ENCODE measurements around the gene CD4. TPM values are rescaled to one million over a fixed set of nuclear protein-coding genes. Genes with fewer than 3 reads are reported as not detected.

The CD4 gene
- total RNA-seq, 2 donors from 2014 or later, result 22.3 to 25.0 TPM

DNA sequence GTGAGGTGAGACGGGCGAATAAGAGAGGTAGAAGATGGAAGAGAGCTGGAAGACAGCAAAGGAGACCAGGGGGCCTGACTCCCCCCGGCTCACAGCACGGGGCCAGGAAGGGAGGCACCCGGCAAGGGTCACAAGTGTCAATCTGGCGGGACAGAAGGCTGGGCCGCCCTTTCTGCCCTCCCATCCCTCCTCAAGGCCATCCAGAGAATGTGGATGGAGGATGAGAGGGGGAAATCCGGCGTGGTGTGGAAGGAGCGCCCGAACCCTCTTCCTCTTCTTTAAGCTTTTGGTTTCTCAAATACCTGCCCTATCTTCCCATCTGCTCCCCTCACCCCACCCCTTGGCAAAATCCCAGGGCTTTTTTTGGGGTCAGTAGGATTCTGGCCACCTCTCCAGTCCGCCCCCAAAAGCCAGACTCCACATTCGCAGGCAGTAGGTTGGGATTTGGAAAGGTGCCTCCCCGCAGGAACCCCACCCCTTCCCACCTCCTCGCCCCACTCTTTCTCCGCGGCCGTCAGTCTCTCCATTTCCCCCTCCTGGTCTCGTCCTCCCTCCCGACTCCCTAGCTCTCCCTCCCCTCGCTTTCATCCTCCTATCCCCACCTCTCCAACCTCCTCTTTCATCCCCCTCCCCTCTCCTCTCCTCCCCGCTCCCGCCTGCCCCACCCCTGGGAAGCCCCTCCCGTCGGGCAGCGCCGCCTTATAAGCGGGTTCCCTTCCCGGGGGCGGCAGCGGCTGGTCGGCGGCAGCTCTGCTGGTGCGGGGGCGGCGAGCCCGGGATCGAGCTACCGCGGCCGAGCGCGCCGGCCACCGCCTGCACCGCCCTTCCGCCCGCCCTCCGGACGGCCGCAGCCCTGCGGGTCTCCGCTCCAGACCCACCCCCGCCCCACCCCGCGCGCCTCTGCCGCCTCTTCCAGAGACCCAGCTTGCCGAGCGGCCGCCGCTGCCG, 23.4 kb upstream of the CD4 start, which contains the start of gene PTMS:
PTMS (plus strand) TSS at position 730 of the 948 bp plus-strand sequence. CDS start 343 bp downstream, outside the sequence.
- no peaks in the 10 kb centered on the region for H3K9me3 ChIP-seq
- H3K4me1 ChIP-seq (ENCODE audit: control insufficient read depth in 1 of 2, low read depth in 2 of 2), result peaks cover 21 to 51% of the 10 kb centered on the region in 2 donors
- ATAC-seq (ENCODE audit: insufficient number of reproducible peaks, low FRiP score, low read depth) (peak; percentile 11), DNase-seq (ENCODE audit: low spot score) (peak; percentile 54)
- peak within 1 kb of the TSS; percentile 86 to 95 for H3K27ac ChIP-seq
- H3K27me3 ChIP-seq (replicated peaks; ENCODE audit: insufficient read depth), result no peaks in the 10 kb centered on the region
- H3K36me3 ChIP-seq, result peaks cover 15% of the 10 kb centered on the region
- peak within 1 kb of the TSS; percentile 97 for H3K4me3 ChIP-seq
- TF ChIP-seq CTCF (IDR thresholded peaks at IDR 0.05), result no peak

DNA sequence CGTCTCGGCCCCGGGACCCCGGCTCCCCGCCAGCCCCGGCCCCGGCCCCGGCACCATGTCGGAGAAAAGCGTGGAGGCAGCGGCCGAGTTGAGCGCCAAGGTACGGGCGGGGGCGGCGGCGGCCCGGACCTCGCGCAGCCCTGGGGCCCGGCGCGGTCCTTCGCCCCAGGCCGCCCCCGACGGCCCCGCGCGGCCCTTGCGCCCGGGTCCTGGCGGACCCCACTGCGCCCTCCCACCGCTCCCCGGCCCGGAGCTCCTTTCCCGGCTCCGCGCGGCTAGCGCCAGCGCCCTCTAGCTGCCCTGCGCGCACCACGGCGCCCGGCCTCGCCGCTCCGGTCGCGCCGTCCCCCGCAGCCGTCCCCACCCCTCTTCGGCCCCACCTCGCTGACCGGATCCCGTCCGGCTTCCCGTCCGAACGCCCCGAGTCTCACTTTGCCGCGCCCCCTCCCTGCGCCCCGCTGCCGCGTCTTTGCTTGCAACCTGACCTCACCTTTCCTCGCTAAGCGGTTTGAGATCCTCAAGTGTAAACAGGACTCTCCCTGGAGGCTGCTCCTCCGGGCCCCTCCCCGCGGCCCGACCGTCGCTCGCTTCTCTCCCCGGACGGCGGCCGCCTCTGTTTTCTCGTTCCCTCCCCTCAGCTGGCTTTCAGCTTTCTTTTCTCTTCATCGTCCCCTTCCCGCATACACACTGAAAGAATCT, 22.5 kb upstream of the CD4 start:
- DNase-seq (ENCODE audit: low spot score), result no peak
- H3K4me1 ChIP-seq (ENCODE audit: control insufficient read depth in 1 of 2, low read depth in 2 of 2), result peaks cover 22 to 55% of the 10 kb centered on the region in 2 donors

DNA sequence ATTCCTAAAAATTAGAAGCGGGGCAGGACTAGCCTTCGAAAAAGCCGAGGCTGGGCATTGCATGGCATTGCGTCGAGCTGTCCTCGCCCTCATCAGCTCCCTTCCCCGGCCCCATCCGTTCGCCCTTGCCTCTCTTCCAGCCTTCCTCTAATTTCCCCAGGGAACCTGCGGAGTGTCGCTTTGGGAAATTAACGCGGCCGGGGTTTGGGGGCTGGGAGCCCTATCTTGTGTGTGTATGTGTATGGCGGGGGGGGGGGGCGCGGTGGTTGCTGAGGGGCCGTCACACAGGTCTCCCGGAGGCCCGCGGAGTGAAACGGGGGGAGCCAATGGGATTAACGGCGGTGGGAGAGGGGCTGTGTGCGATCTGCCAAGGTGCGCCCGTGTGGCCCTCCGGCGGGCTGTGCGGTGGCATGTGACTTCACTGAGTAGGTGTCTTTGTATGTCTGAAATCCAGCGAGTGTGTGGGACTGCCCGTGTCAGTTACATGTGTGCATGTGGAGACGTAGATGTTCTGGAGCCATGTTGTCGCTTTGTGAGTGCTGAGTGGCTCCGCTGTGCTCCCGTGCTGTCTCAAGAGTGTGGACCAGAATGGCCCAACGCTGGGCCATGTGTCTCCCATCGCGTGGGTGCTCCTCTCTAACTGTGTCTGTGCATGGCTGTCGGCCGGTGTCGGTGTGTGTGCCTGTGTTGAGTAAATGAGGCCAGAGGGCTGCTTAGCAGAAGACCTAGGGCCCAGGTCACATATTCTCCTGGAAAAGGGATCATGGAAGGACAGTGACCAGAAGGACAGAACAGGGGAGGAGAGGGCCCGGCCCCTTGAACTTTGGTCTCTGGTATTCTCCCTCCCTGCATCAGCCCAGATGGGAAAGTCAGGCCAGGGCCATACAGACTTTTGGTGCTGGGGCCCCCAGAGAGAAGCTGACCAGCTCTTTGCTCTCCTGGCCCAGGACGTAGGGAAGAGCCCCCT, 21.7 kb upstream of the CD4 start:
- Histone ChIP-seq H3K4me1 (ENCODE audit: control insufficient read depth in 1 of 2, low read depth in 2 of 2) (peaks cover 25 to 61% of the 10 kb centered on the region in 2 donors), H3K27ac (peak overlapping the region; percentile 86 to 95), H3K36me3 (peaks cover 22% of the 10 kb centered on the region), H3K9me3 (no peaks in the 10 kb centered on the region), H3K4me3 (peak overlapping the region; percentile 97), H3K27me3 (replicated peaks; ENCODE audit: insufficient read depth) (no peaks in the 10 kb centered on the region)
- TF ChIP-seq CTCF (IDR thresholded peaks at IDR 0.05), result no peak
- no peak for ATAC-seq (ENCODE audit: insufficient number of reproducible peaks, low FRiP score, low read depth)
- DNase-seq (ENCODE audit: low spot score), result no peak

More for the DNA sequence above, 22.5 kb upstream of the CD4 start:
- Histone ChIP-seq H3K4me3 (peak overlapping the region; percentile 97), H3K9me3 (no peaks in the 10 kb centered on the region), H3K27ac (peak overlapping the region; percentile 86 to 95), H3K36me3 (peaks cover 22% of the 10 kb centered on the region), H3K27me3 (replicated peaks; ENCODE audit: insufficient read depth) (no peaks in the 10 kb centered on the region)
- no peak for ATAC-seq (ENCODE audit: insufficient number of reproducible peaks, low FRiP score, low read depth)
- peak; percentile 59 for TF ChIP-seq CTCF (IDR thresholded peaks at IDR 0.05)

DNA sequence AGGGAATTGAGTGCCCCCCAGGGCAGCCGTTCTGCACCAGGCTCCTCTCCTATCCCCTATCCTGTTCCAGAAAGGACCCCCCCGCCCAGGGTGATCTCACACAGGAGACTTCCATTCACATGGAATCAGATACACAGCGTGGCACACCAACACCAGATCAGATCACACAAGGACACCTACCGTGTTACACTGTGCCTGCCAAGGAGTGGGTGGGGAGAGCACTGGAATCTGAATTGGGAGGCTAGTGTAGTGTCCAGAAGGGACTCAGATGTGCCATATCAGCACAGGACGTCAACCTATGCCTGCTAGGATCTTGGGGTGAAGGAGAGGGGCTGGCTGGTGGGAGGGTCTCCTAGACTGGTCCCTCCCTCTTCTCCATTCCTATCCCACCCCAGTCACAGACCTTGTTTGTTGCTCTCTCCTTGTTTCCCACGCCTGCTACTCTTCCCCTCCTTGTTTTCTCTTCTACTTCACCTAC, 20.9 kb upstream of the CD4 start:
- Histone ChIP-seq H3K27me3 (replicated peaks; ENCODE audit: insufficient read depth) (no peaks in the 10 kb centered on the region), H3K27ac (peak overlapping the region; percentile 1 to 86), H3K9me3 (no peaks in the 10 kb centered on the region), H3K4me1 (ENCODE audit: control insufficient read depth in 1 of 2, low read depth in 2 of 2) (peaks cover 20 to 52% of the 10 kb centered on the region in 2 donors), H3K36me3 (peaks cover 22% of the 10 kb centered on the region), H3K4me3 (peak overlapping the region; percentile 97)
- DNase-seq (ENCODE audit: low spot score), result no peak
- no peak for ATAC-seq (ENCODE audit: insufficient number of reproducible peaks, low FRiP score, low read depth)
- TF ChIP-seq CTCF (IDR thresholded peaks at IDR 0.05), result no peak

All from thoracic aorta (tissue), 2 donors.